ENCODE results near the gene VASP.

DNA sequence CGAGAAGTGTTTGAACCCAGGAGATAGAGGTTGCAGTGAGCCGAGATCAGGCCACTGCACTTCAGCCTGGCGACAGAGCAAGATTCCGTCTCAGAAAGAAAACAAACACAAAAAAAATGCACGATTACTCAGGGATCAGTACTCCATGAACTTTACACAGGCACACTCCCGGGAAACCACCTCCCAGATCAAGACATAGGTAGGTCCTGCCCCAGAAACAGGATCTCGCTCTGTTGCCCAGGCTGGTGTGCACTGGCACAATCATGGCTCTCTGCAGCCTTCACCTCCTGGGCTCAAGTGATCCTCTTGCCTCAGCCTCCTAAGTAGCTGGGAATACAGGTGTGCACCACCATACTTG is 11.2 kb downstream of the VASP start:
- TF ChIP-seq, protein P1, sequence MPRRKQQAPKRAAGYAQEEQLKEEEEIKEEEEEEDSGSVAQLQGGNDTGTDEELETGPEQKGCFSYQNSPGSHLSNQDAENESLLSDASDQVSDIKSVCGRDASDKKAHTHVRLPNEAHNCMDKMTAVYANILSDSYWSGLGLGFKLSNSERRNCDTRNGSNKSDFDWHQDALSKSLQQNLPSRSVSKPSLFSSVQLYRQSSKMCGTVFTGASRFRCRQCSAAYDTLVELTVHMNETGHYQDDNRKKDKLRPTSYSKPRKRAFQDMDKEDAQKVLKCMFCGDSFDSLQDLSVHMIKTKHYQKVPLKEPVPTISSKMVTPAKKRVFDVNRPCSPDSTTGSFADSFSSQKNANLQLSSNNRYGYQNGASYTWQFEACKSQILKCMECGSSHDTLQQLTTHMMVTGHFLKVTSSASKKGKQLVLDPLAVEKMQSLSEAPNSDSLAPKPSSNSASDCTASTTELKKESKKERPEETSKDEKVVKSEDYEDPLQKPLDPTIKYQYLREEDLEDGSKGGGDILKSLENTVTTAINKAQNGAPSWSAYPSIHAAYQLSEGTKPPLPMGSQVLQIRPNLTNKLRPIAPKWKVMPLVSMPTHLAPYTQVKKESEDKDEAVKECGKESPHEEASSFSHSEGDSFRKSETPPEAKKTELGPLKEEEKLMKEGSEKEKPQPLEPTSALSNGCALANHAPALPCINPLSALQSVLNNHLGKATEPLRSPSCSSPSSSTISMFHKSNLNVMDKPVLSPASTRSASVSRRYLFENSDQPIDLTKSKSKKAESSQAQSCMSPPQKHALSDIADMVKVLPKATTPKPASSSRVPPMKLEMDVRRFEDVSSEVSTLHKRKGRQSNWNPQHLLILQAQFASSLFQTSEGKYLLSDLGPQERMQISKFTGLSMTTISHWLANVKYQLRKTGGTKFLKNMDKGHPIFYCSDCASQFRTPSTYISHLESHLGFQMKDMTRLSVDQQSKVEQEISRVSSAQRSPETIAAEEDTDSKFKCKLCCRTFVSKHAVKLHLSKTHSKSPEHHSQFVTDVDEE (CRISPR knock-in tag; IDR thresholded peaks at IDR 0.05) = no peak
- TF ChIP-seq RARB (CRISPR knock-in tag; IDR thresholded peaks at IDR 0.05) = no peak
- TF ChIP-seq CSDC2 (CRISPR knock-in tag; IDR thresholded peaks at IDR 0.05) = no peak

All from SK-N-SH treated with all-trans-retinoic acid at 6 μM for 48 hours (cell line).